GM23338 (cell line): Measurements from ENCODE around the gene ZNF239. TPM values are rescaled to one million over a fixed set of nuclear protein-coding genes. Genes with fewer than 3 reads are reported as not detected.

ENCODE experiments used
- ATAC-seq: fragments of 200-7000 bp; cut with Tn5 transposase; 3 replicates; pipeline ENCODE4 v1.9.1; 2020
- DNase-seq: peaks from one replicate; pipeline ENCODE4 v3.0.0-alpha.2; 2015; ENCODE audit warnings: low spot score
- H2AFZ ChIP-seq: fragments of 200-600 bp; sonication (generic); 2 replicates; pipeline ENCODE4 v1.8.0; 2016; ENCODE audit warnings: antibody characterized with exemption, mild to moderate bottlenecking, moderate library complexity
- H3F3A ChIP-seq: fragments of 200-600 bp; sonication (generic); replicated peaks from 2 replicates; pipeline ENCODE4 v1.8.0; 2017; ENCODE audit warnings: antibody characterized with exemption, mixed run types, low read depth
- H3K27ac ChIP-seq: fragments of 200-600 bp; sonication (generic); 2 replicates; pipeline ENCODE4 v1.6.1; 2016; ENCODE audit warnings: low read depth
- H3K27me3 ChIP-seq: fragments of 200-600 bp; sonication (generic); 2 replicates; pipeline ENCODE4 v1.8.0; 2016; ENCODE audit warnings: mild to moderate bottlenecking, mixed run types, moderate library complexity; ENCODE audit not compliant: insufficient read depth
- H3K36me3 ChIP-seq: fragments of 200-600 bp; sonication (generic); 2 replicates; pipeline ENCODE4 v1.8.0; 2016; ENCODE audit warnings: mild to moderate bottlenecking; ENCODE audit not compliant: insufficient read depth
- H3K4me1 ChIP-seq: fragments of 200-600 bp; sonication (generic); 2 replicates; pipeline ENCODE4 v1.8.0; 2016; ENCODE audit warnings: mild to moderate bottlenecking, moderate library complexity; ENCODE audit not compliant: insufficient read depth
- H3K4me2 ChIP-seq: fragments of 200-600 bp; sonication (generic); 2 replicates; pipeline ENCODE4 v1.7.1; 2017; ENCODE audit warnings: mixed run types
- H3K4me3 ChIP-seq: fragments of 200-600 bp; sonication (generic); 2 replicates; pipeline ENCODE4 v1.6.1; 2016; ENCODE audit warnings: mixed run types
- H3K79me2 ChIP-seq: fragments of 200-600 bp; sonication (generic); replicated peaks from 2 replicates; pipeline ENCODE4 v1.8.0; 2017; ENCODE audit warnings: mild to moderate bottlenecking; ENCODE audit not compliant: insufficient read depth
- H3K9me2 ChIP-seq: fragments of 200-600 bp; sonication (generic); 2 replicates; pipeline ENCODE4 v1.8.0; 2017; ENCODE audit not compliant: insufficient read depth
- H4K20me1 ChIP-seq: fragments of 200-600 bp; sonication (generic); replicated peaks from 2 replicates; pipeline ENCODE4 v1.8.0; 2017; ENCODE audit warnings: mild to moderate bottlenecking; ENCODE audit not compliant: insufficient read depth
- H3K27ac Mint-ChIP-seq: 2 replicates; pipeline ENCODE4 v1.8.0; 2020; ENCODE audit warnings: inconsistent platforms, mild to moderate bottlenecking, moderate library complexity, mixed read lengths
- H3K27me3 Mint-ChIP-seq: 3 replicates; pipeline ENCODE4 v1.8.0; 2022; ENCODE audit warnings: low read depth, mild to moderate bottlenecking, moderate library complexity, mixed read lengths, inconsistent platforms; ENCODE audit not compliant: insufficient read depth, poor library complexity
- H3K36me3 Mint-ChIP-seq: 3 replicates; pipeline ENCODE4 v1.8.0; 2021; ENCODE audit warnings: low read depth, mild to moderate bottlenecking, inconsistent platforms, moderate library complexity, mixed read lengths
- H3K4me1 Mint-ChIP-seq: 3 replicates; pipeline ENCODE4 v1.8.0; 2020; ENCODE audit warnings: mild to moderate bottlenecking, inconsistent platforms, mixed read lengths
- H3K4me3 Mint-ChIP-seq: 3 replicates; pipeline ENCODE4 v1.8.0; 2021; ENCODE audit warnings: moderate library complexity, mild to moderate bottlenecking, inconsistent platforms, mixed read lengths
- H3K9me3 Mint-ChIP-seq: 3 replicates; pipeline ENCODE4 v1.8.0; 2020; ENCODE audit warnings: moderate library complexity, mild to moderate bottlenecking, inconsistent platforms, mixed read lengths
- CREB1 ChIP-seq: fragments of 250-450 bp; sonication (Bioruptor Pico); IDR thresholded peaks from 2 replicates; pipeline ENCODE4 v1.5.0; 2020; ENCODE audit warnings: low read depth, mild to moderate bottlenecking, moderate library complexity
- EZH2 ChIP-seq: fragments of 200-600 bp; sonication (generic); IDR thresholded peaks from one replicate; pipeline ENCODE4 v1.8.0; 2017; ENCODE audit warnings: antibody characterized with exemption, mild to moderate bottlenecking, low read depth; ENCODE audit not compliant: unreplicated experiment
- EZH2phosphoT487 ChIP-seq: fragments of 200-600 bp; sonication (generic); IDR thresholded peaks from one replicate; pipeline ENCODE4 v1.8.1; 2018; ENCODE audit warnings: antibody characterized with exemption; ENCODE audit not compliant: unreplicated experiment
- JUNB ChIP-seq: IDR thresholded peaks from one replicate; pipeline ENCODE4 v1.6.1; 2016; ENCODE audit warnings: antibody characterized with exemption; ENCODE audit not compliant: unreplicated experiment
- NANOG ChIP-seq: IDR thresholded peaks from 2 replicates; pipeline ENCODE4 v1.6.1; 2016; ENCODE audit warnings: antibody characterized with exemption, borderline replicate concordance
- STAT1 ChIP-seq: IDR thresholded peaks from one replicate; pipeline ENCODE4 v1.6.1; 2016; ENCODE audit warnings: antibody characterized with exemption; ENCODE audit not compliant: unreplicated experiment
- ZNF114 ChIP-seq: fragments of 250-450 bp; sonication (Bioruptor Pico); IDR thresholded peaks from 2 replicates; pipeline ENCODE4 v1.5.0; 2020; ENCODE audit warnings: mild to moderate bottlenecking, moderate library complexity
- ZNF331 ChIP-seq: fragments of 250-450 bp; sonication (Bioruptor Pico); IDR thresholded peaks from 2 replicates; pipeline ENCODE4 v1.5.0; 2020; ENCODE audit warnings: low read depth, mild to moderate bottlenecking, moderate library complexity
- polyA plus RNA-seq: library from polyadenylated mRNA; unstranded; fragments of >200 nt; fragmentation: Nextera tagmentation; extraction: Ambion mirVana; gene quantifications from 2 replicates; pipeline ENCODE4 v1.2.1, GENCODE V29; 2016
- total RNA-seq: library from RNA; depleted of rRNA; stranded (reverse); fragments of >200 nt; shearing (Covaris generic); gene quantifications from 2 replicates; pipeline ENCODE4 v1.2.3, GENCODE V29; 2014
- TF ChIP-seq, protein P1 (sequence below): IDR thresholded peaks from 2 replicates; pipeline ENCODE4 v1.6.1; 2016; ENCODE audit warnings: antibody characterized with exemption
- TF ChIP-seq, protein P2 (sequence below): IDR thresholded peaks from one replicate; pipeline ENCODE4 v1.6.1; 2018; ENCODE audit warnings: antibody characterized with exemption; ENCODE audit not compliant: unreplicated experiment
- TF ChIP-seq, protein P3 (sequence below), 2 experiments: fragments of 200-600 bp in 1 of 2; sonication (generic) in 1 of 2; conservative IDR thresholded peaks; 2 replicates each; pipeline versions ENCODE4 v1.5.1 to v1.6.1; 2016 to 2017; ENCODE audit warnings: antibody characterized with exemption in 2 of 2, low read depth in 2 of 2, mild to moderate bottlenecking in 2 of 2, moderate library complexity in 1 of 2
- TF ChIP-seq, protein P4 (sequence below): fragments of 250-450 bp; sonication (Bioruptor Pico); IDR thresholded peaks from 2 replicates; pipeline ENCODE4 v1.5.0; 2020; ENCODE audit warnings: mild to moderate bottlenecking, moderate library complexity

Gene ZNF239
- total and polyA plus RNA-seq, 2 experiments from 2014 or later: 6.7 to 13.8 TPM

DNA sequence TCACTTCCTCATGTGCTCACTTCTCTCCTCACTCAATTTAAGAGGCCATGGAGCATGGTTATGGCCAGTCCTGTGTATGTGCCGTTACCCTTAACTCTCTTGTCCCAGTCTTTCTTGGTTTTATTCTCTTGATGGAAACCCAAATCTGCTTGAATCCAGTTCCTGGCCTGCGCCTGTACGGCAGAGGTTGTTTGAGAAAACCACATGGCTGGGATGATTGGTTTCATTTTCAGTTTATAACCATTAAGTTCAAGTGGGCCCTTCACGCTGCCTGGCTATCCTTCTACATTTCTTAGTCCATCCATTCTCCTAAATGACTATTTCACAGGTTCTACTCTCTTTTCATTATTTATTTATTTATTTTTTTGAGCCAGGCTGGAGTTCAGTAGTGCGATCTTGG, 1.6 kb upstream of the ZNF239 start (continued):
- TF ChIP-seq, protein P1, sequence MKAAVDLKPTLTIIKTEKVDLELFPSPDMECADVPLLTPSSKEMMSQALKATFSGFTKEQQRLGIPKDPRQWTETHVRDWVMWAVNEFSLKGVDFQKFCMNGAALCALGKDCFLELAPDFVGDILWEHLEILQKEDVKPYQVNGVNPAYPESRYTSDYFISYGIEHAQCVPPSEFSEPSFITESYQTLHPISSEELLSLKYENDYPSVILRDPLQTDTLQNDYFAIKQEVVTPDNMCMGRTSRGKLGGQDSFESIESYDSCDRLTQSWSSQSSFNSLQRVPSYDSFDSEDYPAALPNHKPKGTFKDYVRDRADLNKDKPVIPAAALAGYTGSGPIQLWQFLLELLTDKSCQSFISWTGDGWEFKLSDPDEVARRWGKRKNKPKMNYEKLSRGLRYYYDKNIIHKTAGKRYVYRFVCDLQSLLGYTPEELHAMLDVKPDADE: no peak
- TF ChIP-seq EZH2 (no peak), JUNB (no peak), NANOG (no peak), EZH2phosphoT487 (no peak), STAT1 (no peak), CREB1 (CRISPR knock-in tag) (no peak), ZNF331 (CRISPR knock-in tag) (no peak)
- TF ChIP-seq, protein P2, sequence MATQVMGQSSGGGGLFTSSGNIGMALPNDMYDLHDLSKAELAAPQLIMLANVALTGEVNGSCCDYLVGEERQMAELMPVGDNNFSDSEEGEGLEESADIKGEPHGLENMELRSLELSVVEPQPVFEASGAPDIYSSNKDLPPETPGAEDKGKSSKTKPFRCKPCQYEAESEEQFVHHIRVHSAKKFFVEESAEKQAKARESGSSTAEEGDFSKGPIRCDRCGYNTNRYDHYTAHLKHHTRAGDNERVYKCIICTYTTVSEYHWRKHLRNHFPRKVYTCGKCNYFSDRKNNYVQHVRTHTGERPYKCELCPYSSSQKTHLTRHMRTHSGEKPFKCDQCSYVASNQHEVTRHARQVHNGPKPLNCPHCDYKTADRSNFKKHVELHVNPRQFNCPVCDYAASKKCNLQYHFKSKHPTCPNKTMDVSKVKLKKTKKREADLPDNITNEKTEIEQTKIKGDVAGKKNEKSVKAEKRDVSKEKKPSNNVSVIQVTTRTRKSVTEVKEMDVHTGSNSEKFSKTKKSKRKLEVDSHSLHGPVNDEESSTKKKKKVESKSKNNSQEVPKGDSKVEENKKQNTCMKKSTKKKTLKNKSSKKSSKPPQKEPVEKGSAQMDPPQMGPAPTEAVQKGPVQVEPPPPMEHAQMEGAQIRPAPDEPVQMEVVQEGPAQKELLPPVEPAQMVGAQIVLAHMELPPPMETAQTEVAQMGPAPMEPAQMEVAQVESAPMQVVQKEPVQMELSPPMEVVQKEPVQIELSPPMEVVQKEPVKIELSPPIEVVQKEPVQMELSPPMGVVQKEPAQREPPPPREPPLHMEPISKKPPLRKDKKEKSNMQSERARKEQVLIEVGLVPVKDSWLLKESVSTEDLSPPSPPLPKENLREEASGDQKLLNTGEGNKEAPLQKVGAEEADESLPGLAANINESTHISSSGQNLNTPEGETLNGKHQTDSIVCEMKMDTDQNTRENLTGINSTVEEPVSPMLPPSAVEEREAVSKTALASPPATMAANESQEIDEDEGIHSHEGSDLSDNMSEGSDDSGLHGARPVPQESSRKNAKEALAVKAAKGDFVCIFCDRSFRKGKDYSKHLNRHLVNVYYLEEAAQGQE: no peak

DNA sequence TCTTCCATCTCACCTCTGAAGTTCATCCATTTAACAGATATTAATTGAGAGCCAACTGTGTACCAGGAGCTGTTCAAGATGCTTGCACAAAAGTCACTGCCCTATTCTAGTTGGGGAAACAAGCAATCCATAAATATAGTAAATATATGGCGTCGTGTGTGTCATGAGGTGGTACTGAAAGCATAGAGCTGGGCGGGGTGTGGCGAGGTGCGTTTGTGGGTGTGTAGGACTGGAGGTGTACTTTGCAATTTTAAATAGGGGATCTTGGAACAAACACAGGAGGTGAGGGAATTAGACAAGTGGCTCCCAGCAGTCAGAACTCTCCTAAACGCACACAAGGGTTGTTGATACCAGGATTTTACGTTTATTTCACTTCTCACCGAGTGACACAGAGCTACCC, 490 bp upstream of the ZNF239 start:
- peaks cover 14% of the 10 kb centered on the region for H3K4me1 ChIP-seq
- ATAC-seq: no peak
- peaks cover 19% of the 10 kb centered on the region for H3K27me3 ChIP-seq
- H3F3A ChIP-seq: no peaks in the 10 kb centered on the region
- H4K20me1 ChIP-seq: peaks cover 7% of the 10 kb centered on the region; the same call in 1 of the 2 replicates
- 0 out of 2 replicates have a peak, but pooled peaks cover 5% of the 10 kb centered on the region for H3K36me3 ChIP-seq
- peaks cover 10% of the 10 kb centered on the region for H3K9me2 ChIP-seq
- H3K4me3 ChIP-seq: peak overlapping the region; percentile 84
- peak overlapping the region; percentile 94 for H3K4me2 ChIP-seq
- H3K27ac ChIP-seq: no peak overlapping the region
- DNase-seq: no peak
- H2AFZ ChIP-seq: peak overlapping the region; percentile 72
- Mint-ChIP-seq H3K4me3 (peak overlapping the region; percentile 91), H3K4me1 (peaks cover 17% of the 10 kb centered on the region), H3K9me3 (peaks cover 30% of the 10 kb centered on the region), H3K36me3 (peaks cover 39% of the 10 kb centered on the region), H3K27ac (no peak overlapping the region), H3K27me3 (peaks cover 27% of the 10 kb centered on the region)
- peaks cover 35% of the 10 kb centered on the region for H3K79me2 ChIP-seq
- TF ChIP-seq, protein P1: no peak
- no peak for TF ChIP-seq EZH2
- TF ChIP-seq, protein P3, sequence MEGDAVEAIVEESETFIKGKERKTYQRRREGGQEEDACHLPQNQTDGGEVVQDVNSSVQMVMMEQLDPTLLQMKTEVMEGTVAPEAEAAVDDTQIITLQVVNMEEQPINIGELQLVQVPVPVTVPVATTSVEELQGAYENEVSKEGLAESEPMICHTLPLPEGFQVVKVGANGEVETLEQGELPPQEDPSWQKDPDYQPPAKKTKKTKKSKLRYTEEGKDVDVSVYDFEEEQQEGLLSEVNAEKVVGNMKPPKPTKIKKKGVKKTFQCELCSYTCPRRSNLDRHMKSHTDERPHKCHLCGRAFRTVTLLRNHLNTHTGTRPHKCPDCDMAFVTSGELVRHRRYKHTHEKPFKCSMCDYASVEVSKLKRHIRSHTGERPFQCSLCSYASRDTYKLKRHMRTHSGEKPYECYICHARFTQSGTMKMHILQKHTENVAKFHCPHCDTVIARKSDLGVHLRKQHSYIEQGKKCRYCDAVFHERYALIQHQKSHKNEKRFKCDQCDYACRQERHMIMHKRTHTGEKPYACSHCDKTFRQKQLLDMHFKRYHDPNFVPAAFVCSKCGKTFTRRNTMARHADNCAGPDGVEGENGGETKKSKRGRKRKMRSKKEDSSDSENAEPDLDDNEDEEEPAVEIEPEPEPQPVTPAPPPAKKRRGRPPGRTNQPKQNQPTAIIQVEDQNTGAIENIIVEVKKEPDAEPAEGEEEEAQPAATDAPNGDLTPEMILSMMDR (conservative IDR thresholded peaks at IDR 0.05; ENCODE audit: low read depth in 2 of 2): no peak
- TF ChIP-seq, protein P4, sequence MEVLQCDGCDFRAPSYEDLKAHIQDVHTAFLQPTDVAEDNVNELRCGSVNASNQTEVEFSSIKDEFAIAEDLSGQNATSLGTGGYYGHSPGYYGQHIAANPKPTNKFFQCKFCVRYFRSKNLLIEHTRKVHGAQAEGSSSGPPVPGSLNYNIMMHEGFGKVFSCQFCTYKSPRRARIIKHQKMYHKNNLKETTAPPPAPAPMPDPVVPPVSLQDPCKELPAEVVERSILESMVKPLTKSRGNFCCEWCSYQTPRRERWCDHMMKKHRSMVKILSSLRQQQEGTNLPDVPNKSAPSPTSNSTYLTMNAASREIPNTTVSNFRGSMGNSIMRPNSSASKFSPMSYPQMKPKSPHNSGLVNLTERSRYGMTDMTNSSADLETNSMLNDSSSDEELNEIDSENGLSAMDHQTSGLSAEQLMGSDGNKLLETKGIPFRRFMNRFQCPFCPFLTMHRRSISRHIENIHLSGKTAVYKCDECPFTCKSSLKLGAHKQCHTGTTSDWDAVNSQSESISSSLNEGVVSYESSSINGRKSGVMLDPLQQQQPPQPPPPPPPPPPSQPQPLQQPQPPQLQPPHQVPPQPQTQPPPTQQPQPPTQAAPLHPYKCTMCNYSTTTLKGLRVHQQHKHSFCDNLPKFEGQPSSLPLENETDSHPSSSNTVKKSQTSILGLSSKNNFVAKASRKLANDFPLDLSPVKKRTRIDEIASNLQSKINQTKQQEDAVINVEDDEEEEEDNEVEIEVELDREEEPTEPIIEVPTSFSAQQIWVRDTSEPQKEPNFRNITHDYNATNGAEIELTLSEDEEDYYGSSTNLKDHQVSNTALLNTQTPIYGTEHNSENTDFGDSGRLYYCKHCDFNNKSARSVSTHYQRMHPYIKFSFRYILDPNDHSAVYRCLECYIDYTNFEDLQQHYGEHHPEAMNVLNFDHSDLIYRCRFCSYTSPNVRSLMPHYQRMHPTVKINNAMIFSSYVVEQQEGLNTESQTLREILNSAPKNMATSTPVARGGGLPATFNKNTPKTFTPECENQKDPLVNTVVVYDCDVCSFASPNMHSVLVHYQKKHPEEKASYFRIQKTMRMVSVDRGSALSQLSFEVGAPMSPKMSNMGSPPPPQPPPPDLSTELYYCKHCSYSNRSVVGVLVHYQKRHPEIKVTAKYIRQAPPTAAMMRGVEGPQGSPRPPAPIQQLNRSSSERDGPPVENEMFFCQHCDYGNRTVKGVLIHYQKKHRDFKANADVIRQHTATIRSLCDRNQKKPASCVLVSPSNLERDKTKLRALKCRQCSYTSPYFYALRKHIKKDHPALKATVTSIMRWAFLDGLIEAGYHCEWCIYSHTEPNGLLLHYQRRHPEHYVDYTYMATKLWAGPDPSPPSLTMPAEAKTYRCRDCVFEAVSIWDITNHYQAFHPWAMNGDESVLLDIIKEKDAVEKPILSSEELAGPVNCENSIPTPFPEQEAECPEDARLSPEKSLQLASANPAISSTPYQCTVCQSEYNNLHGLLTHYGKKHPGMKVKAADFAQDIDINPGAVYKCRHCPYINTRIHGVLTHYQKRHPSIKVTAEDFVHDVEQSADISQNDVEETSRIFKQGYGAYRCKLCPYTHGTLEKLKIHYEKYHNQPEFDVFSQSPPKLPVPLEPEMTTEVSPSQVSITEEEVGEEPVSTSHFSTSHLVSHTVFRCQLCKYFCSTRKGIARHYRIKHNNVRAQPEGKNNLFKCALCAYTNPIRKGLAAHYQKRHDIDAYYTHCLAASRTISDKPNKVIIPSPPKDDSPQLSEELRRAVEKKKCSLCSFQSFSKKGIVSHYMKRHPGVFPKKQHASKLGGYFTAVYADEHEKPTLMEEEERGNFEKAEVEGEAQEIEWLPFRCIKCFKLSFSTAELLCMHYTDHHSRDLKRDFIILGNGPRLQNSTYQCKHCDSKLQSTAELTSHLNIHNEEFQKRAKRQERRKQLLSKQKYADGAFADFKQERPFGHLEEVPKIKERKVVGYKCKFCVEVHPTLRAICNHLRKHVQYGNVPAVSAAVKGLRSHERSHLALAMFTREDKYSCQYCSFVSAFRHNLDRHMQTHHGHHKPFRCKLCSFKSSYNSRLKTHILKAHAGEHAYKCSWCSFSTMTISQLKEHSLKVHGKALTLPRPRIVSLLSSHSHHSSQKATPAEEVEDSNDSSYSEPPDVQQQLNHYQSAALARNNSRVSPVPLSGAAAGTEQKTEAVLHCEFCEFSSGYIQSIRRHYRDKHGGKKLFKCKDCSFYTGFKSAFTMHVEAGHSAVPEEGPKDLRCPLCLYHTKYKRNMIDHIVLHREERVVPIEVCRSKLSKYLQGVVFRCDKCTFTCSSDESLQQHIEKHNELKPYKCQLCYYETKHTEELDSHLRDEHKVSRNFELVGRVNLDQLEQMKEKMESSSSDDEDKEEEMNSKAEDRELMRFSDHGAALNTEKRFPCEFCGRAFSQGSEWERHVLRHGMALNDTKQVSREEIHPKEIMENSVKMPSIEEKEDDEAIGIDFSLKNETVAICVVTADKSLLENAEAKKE: no peak
- no peak for TF ChIP-seq ZNF114 (CRISPR knock-in tag)
- no peak for TF ChIP-seq NANOG
